ENCODE data around the gene ZNF609. TPM values are rescaled to one million over a fixed set of nuclear protein-coding genes. Genes with fewer than 3 reads are reported as not detected.

The ZNF609 gene
- total RNA-seq, 2 experiments from 2014 or later: 30.0 to 34.1 TPM

GRCh38 chr15:64462492-64462891, 2.1 kb downstream of the ZNF609 start:
- ChIA-PET CTCF (interaction anchor here (0.5 kb wide), 1 partner anchor 10 kb away, joined by 3 read pairs; no protein-coding TSS in a partner anchor), POLR2A (interaction anchor here (0.8 to 4.1 kb wide), 6 partner anchors 10 to 189 kb away, joined by 4 to 25 read pairs (median 9); partner anchors contain the start of gene TRIP4)
- Mint-ChIP-seq H3K4me3 (peak overlapping the region; percentile 19), H3K9me3 (no peaks in the 10 kb centered on the region), H3K27ac (no peak overlapping the region), H3K36me3 (ENCODE audit: low read depth) (peaks cover 20% of the 10 kb centered on the region), H3K27me3 (no peaks in the 10 kb centered on the region), H3K4me1 (peaks cover 52% of the 10 kb centered on the region)
- DNase-seq: no peak

DNA sequence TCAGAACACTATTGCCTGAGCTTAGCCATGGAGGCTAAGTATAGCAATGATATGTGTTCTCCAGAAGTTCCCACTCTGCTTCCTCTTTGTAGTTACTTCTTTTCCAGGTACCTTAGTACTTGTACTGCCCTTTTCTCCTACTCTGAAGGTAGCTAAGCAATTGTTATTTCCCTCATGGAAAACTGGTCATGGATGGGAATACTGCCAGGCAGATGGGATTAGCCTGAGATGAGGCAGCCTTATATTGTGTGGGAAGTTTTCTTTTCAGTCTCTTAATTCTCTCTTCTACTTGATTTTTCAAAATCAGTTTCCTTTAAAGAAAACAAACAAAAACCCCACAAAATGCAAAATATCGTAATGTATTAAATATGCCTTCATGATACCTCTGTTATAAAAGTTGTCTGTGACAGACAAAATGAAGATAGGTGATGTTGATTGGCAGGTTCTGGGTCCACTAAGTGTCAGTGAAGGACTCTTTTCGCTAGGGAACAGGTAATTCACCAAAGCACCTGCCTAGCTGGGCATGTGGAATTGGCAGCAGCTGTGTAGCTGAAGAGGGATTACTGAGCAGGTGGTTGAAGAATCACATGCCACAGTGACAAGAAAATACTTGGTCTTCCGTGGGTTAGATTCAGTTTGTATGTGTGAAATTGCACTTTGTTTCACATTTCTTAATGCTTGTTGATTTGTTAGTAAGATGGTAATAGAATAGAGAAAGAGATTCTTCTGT, 4.1 kb downstream of the ZNF609 start:
- H3K4me3 Mint-ChIP-seq: no peak overlapping the region
- peaks cover 58% of the 10 kb centered on the region for H3K4me1 Mint-ChIP-seq
- H3K36me3 Mint-ChIP-seq (ENCODE audit: low read depth): peaks cover 24% of the 10 kb centered on the region
- no peaks in the 10 kb centered on the region for H3K27me3 Mint-ChIP-seq
- ChIA-PET POLR2A (interaction anchor here (0.8 kb wide), 1 partner anchor 189 kb away, joined by 5 read pairs; no protein-coding TSS in a partner anchor), CTCF (no interaction called here)
- H3K27ac Mint-ChIP-seq: no peak overlapping the region
- no peaks in the 10 kb centered on the region for H3K9me3 Mint-ChIP-seq
- DNase-seq: no peak

DNA sequence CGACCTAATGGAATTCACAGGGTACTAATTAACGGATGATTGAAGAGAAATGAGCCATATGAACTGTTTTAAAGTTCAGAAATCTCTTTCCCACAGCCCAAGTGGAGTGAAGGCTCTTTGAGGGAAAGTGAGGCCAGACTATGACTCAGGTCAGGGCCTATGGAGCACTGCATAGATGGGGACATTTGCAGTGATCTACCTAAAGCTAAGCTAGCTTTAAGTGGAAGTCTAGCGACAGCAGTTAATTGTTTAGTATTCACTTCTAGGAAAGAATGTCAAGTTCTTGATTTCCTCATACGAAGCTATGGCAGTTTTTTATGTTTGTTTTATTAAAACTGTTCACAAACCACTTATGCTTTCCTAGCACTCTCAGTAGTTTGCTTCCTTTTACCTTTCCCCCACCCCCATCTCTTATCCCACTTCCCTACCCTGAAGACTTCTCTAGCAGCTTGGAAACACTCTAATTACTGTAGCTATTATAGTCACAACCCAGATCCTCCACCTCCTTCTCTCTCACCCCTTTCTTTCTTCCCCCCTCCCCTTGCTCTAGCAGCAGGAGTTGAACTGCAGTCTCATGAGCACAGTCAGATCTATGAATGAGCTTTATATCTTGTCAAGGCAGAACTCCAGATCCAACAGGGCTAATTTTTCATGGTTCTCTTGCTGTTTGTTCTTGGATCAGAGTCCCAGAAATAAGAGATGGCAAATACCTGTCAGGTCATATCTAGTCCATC, 6.2 kb downstream of the ZNF609 start:
- Mint-ChIP-seq H3K4me1 (peaks cover 45% of the 10 kb centered on the region), H3K4me3 (no peak overlapping the region), H3K27me3 (no peaks in the 10 kb centered on the region), H3K9me3 (no peaks in the 10 kb centered on the region), H3K36me3 (ENCODE audit: low read depth) (peaks cover 24% of the 10 kb centered on the region), H3K27ac (no peak overlapping the region)
- DNase-seq: no peak
- POLR2A ChIA-PET: interaction anchor here (0.6 to 1.6 kb wide), 2 partner anchors 24 to 36 kb away, joined by 3 read pairs; no protein-coding TSS in a partner anchor
- CTCF ChIA-PET: interaction anchor here (0.9 kb wide), 1 partner anchor 186 kb away, joined by 3 read pairs; no protein-coding TSS in a partner anchor

GRCh38 chr15:64472161-64472560, 11.8 kb downstream of the ZNF609 start:
- POLR2A ChIA-PET: no interaction called here
- H3K4me3 Mint-ChIP-seq: no peak overlapping the region
- no peak overlapping the region for H3K27ac Mint-ChIP-seq

DNA sequence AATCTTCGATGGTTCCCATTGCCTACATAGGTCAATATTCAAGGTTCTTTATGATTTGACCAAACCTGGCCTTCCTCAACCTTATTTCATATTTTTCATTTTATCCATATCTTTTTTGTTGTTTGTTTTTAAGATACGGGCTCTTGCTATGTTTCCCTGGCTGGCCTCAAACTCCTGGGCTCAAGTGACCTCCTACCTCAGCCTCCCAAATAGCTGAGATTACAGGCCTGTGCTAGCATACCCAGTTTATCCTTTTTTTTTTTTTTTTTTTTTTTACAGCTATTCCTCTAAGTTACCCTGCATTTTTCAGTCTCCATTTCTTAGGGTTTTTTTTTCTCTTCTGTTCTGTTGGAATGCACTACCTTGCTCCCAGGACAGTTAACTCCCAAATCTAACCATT, 14.5 kb downstream of the ZNF609 start:
- Mint-ChIP-seq H3K9me3 (no peaks in the 10 kb centered on the region), H3K4me1 (peaks cover 3% of the 10 kb centered on the region), H3K27me3 (no peaks in the 10 kb centered on the region), H3K27ac (no peak overlapping the region), H3K36me3 (ENCODE audit: low read depth) (peaks cover 12% of the 10 kb centered on the region), H3K4me3 (no peak overlapping the region)
- no peak for DNase-seq
- ChIA-PET CTCF (no interaction called here), POLR2A (interaction anchor here (0.6 kb wide), 1 partner anchor 418 kb away, joined by 3 read pairs; no protein-coding TSS in a partner anchor)

More at GRCh38 chr15:64472161-64472560, 11.8 kb downstream of the ZNF609 start:
- Mint-ChIP-seq H3K4me1 (peaks cover 8% of the 10 kb centered on the region), H3K9me3 (no peaks in the 10 kb centered on the region), H3K27me3 (no peaks in the 10 kb centered on the region), H3K36me3 (ENCODE audit: low read depth) (peaks cover 17% of the 10 kb centered on the region)
- DNase-seq: no peak
- CTCF ChIA-PET: interaction anchor here (1.5 kb wide), 1 partner anchor 12 kb away, joined by 4 read pairs; the partner anchor contains the start of gene ZNF609

DNA sequence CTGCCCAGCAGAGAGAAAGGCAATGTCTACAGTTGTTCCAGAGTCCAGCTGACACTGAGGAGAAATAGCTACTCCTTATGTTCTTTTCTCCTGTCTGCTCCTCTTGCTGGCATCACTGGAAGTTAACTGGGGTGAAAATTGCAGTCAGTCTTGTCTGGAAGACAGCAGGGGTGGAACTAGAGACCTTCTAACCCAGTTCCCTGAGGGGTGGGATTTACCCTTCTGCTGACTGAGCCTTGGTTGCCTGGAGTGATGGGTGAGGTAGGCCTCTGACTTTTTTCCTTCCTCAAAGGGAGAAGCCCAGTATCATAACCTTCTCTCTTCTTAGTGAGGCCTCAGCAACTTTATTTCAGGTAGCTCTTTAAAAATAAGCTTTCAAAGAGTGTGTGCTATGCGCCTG, 16.2 kb downstream of the ZNF609 start:
- no peaks in the 10 kb centered on the region for H3K27me3 Mint-ChIP-seq
- no peak overlapping the region for H3K27ac Mint-ChIP-seq
- H3K4me3 Mint-ChIP-seq: no peak overlapping the region
- ChIA-PET CTCF (interaction anchor here (0.7 to 1.4 kb wide), 2 partner anchors 333 to 924 kb away, joined by 4 read pairs; no protein-coding TSS in a partner anchor), POLR2A (interaction anchor here (1.2 kb wide), 1 partner anchor 23 kb away, joined by 3 read pairs; no protein-coding TSS in a partner anchor)
- no peak for DNase-seq
- no peaks in the 10 kb centered on the region for H3K9me3 Mint-ChIP-seq
- H3K4me1 Mint-ChIP-seq: peaks cover 3% of the 10 kb centered on the region
- H3K36me3 Mint-ChIP-seq (ENCODE audit: low read depth): peaks cover 20% of the 10 kb centered on the region

DNA sequence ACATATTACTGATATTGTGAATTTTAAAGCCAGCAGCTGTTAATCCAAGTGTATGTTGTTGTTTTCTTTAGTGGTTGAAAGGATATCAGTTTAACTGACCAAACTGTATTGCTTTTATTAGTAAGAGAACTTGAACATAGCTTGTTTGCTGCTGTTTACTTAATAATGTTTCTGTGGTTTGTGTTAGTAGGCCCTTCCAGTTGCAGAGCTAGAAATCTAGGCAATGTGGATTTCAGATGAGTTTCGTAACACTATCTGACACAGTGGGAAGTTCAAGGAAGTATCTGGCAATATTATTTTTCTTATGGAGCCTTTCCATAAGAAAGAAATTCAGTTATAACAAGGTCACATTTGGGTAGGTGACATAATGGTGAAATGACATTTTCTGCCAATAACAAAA, 18.5 kb downstream of the ZNF609 start:
- peaks cover 21% of the 10 kb centered on the region for H3K36me3 Mint-ChIP-seq (ENCODE audit: low read depth)
- no peaks in the 10 kb centered on the region for H3K9me3 Mint-ChIP-seq
- H3K27ac Mint-ChIP-seq: no peak overlapping the region
- DNase-seq: no peak
- ChIA-PET CTCF (interaction anchor here (0.5 to 0.9 kb wide), 2 partner anchors 174 to 601 kb away, joined by 3 to 5 read pairs; no protein-coding TSS in a partner anchor), POLR2A (no interaction called here)
- no peaks in the 10 kb centered on the region for H3K27me3 Mint-ChIP-seq
- H3K4me1 Mint-ChIP-seq: peaks cover 4% of the 10 kb centered on the region
- H3K4me3 Mint-ChIP-seq: no peak overlapping the region

DNA sequence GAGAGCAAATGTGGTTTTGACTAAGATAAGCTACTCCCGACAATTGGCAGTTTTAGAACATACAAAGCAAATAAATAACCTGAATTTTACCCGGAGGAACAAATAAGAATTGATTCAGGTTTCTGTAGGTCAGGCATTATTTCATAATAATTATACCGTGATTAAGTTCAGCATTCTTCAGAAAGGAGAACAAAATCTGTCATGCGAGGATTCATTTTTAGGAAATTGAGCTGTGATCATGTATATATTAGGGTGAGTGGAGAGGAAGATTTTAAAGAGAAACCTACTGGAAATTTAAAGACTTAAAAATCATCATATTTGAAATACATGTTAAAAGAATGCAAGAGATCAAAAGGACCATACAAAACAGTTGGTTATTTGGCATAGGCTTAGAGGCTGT, 20.5 kb downstream of the ZNF609 start:
- Mint-ChIP-seq H3K4me1 (peaks cover 4% of the 10 kb centered on the region), H3K27ac (no peak overlapping the region), H3K4me3 (no peak overlapping the region), H3K9me3 (no peaks in the 10 kb centered on the region), H3K27me3 (no peaks in the 10 kb centered on the region), H3K36me3 (ENCODE audit: low read depth) (peaks cover 15% of the 10 kb centered on the region)
- DNase-seq: no peak
- POLR2A ChIA-PET: no interaction called here
- CTCF ChIA-PET: no interaction called here

DNA sequence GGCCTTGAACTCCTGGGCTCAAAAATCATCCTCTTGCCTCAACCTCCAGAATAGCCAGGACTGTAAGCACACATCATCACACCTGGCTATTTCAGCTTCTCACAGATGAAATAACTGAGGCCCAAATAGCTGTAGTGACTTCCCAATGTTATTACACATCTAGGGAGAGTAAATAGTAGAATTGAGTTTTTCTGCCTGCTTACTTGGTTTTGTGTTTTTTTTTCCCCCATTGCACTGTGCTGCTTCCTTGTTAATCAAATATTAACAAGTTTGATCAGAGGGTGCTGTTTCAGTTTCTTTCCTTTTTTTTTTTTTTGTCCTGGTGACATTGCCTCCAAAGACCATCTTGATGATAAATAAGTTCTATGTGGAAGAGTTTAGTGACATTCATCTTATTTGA, 23.4 kb downstream of the ZNF609 start:
- Mint-ChIP-seq H3K9me3 (no peaks in the 10 kb centered on the region), H3K27me3 (no peaks in the 10 kb centered on the region), H3K4me1 (peaks cover 4% of the 10 kb centered on the region), H3K4me3 (no peak overlapping the region), H3K36me3 (ENCODE audit: low read depth) (peaks cover 19% of the 10 kb centered on the region), H3K27ac (no peak overlapping the region)
- DNase-seq: no peak
- ChIA-PET CTCF (no interaction called here), POLR2A (interaction anchor here (0.6 to 1.2 kb wide), 2 partner anchors 12 to 20 kb away, joined by 3 to 4 read pairs; no protein-coding TSS in a partner anchor)

- Mint-ChIP-seq H3K36me3 (ENCODE audit: low read depth) (peaks cover 18% of the 10 kb centered on the region), H3K4me3 (no peak overlapping the region), H3K9me3 (no peaks in the 10 kb centered on the region), H3K4me1 (peaks cover 2% of the 10 kb centered on the region), H3K27me3 (no peaks in the 10 kb centered on the region), H3K27ac (no peak overlapping the region)
- CTCF ChIA-PET: interaction anchor here (0.6 kb wide), 1 partner anchor 1018 kb away, joined by 3 read pairs; no protein-coding TSS in a partner anchor
- POLR2A ChIA-PET: no interaction called here
- no peak for DNase-seq
Observed at GRCh38 chr15:64485796-64486195, 25.4 kb downstream of the ZNF609 start.

- H3K36me3 Mint-ChIP-seq (ENCODE audit: low read depth): peaks cover 11% of the 10 kb centered on the region
- no peak overlapping the region for H3K4me3 Mint-ChIP-seq
- no peak overlapping the region for H3K27ac Mint-ChIP-seq
- ChIA-PET POLR2A (interaction anchor here (1.5 kb wide), 1 partner anchor 13 kb away, joined by 3 read pairs; no protein-coding TSS in a partner anchor), CTCF (interaction anchor here (0.5 to 0.6 kb wide), 2 partner anchors 181 to 544 kb away, joined by 3 to 5 read pairs; no protein-coding TSS in a partner anchor)
- H3K4me1 Mint-ChIP-seq: no peaks in the 10 kb centered on the region
- no peaks in the 10 kb centered on the region for H3K27me3 Mint-ChIP-seq
- H3K9me3 Mint-ChIP-seq: no peaks in the 10 kb centered on the region
- no peak for DNase-seq
Observed at GRCh38 chr15:64490598-64491259, 30.4 kb downstream of the ZNF609 start.

GRCh38 chr15:64493641-64494040, 33.3 kb downstream of the ZNF609 start:
- DNase-seq: no peak
- Mint-ChIP-seq H3K27me3 (no peaks in the 10 kb centered on the region), H3K9me3 (no peaks in the 10 kb centered on the region), H3K4me1 (no peaks in the 10 kb centered on the region), H3K4me3 (no peak overlapping the region), H3K27ac (no peak overlapping the region), H3K36me3 (ENCODE audit: low read depth) (peaks cover 15% of the 10 kb centered on the region)
- CTCF ChIA-PET: no interaction called here
- POLR2A ChIA-PET: no interaction called here

Data from activated CD4-positive, alpha-beta memory T cell treated with anti-CD3 and anti-CD28 coated beads, Interleukin-2, amount 10 ng/mL, durations not matched to agents 7 days and 5 days (primary cell).